Tibial nerve (tissue), 3 donors: ENCODE results near the gene USP47.

ENCODE experiments used
- CTCF ChIP-seq, 5 experiments: fragments of 200-600 bp in 3 of 5; fragments of 450-650 bp in 2 of 5; sonication (generic) in 3 of 5; IDR thresholded peaks; one replicate each; pipeline ENCODE4 v1.5.1; 2016 to 2019; ENCODE audit warnings: antibody characterized with exemption in 5 of 5, mild to moderate bottlenecking in 3 of 5, moderate library complexity in 2 of 5
- POLR2A ChIP-seq, 2 donors: fragments of 450-650 bp; IDR thresholded peaks; one replicate each; pipeline ENCODE4 v1.6.1; 2017; ENCODE audit warnings: antibody characterized with exemption in 2 of 2, mild to moderate bottlenecking in 2 of 2, moderate library complexity in 2 of 2

- no peak for TF ChIP-seq CTCF (IDR thresholded peaks at IDR 0.05)
- no peak for TF ChIP-seq POLR2A (IDR thresholded peaks at IDR 0.05)
Observed at GRCh38 chr11:11973361-11973800, 131.6 kb downstream of the USP47 start.
